IMR-90 (cell line): ENCODE measurements around the gene DPEP1. TPM values are rescaled to one million over a fixed set of nuclear protein-coding genes. Genes with fewer than 3 reads are reported as not detected.

Source experiments
- ATAC-seq: fragments of 200-7000 bp; cut with Tn5 transposase; 2 replicates; pipeline ENCODE4 v1.9.1; 2020; ENCODE audit warnings: low read depth, mild to moderate bottlenecking, moderate library complexity
- BruUV-seq: library from RNA; stranded (reverse); fragments of 400-500 nt; replicated peaks from 2 replicates; lab custom pipeline; 2021; lab: Mats Ljungman, UMichigan
- CTCF ChIA-PET: fragments of 300-600 bp; formaldehyde crosslinking; extraction: SDS; loops from one replicate; lab custom pipeline; 2021; ENCODE audit warnings: antibody characterized with exemption; lab: Yijun Ruan, JAX
- POLR2A ChIA-PET: fragments of 300-600 bp; sonication (Branson Sonifier 250); formaldehyde crosslinking; loops from one replicate; lab custom pipeline; 2022; ENCODE audit warnings: antibody characterized with exemption; ENCODE audit not compliant: unreplicated experiment; lab: Charles Lee
- DNase-seq: peaks from one replicate; pipeline ENCODE4 v3.0.0; 2013
- H2AFZ ChIP-seq: replicated peaks from 2 replicates; pipeline ENCODE3; 2013; ENCODE audit warnings: low read length, mild to moderate bottlenecking; ENCODE audit not compliant: poor library complexity
- H2AK5ac ChIP-seq: 2 replicates; pipeline ENCODE4 v1.6.1; 2013; ENCODE audit warnings: low read depth, low read length, inconsistent platforms
- H2AK9ac ChIP-seq: replicated peaks from 2 replicates; pipeline ENCODE3; 2013; ENCODE audit warnings: mild to moderate bottlenecking, low read depth, low read length, moderate library complexity; ENCODE audit not compliant: poor library complexity
- H2BK120ac ChIP-seq: 2 replicates; pipeline ENCODE4 v1.6.1; 2013; ENCODE audit warnings: low read depth, low read length, inconsistent platforms
- H2BK15ac ChIP-seq: 3 replicates; pipeline ENCODE4 v1.6.1; 2013; ENCODE audit warnings: low read depth, low read length, inconsistent platforms
- H2BK20ac ChIP-seq: 2 replicates; pipeline ENCODE4 v1.6.1; 2013; ENCODE audit warnings: low read depth, mild to moderate bottlenecking, inconsistent platforms, low read length, moderate library complexity
- H2BK5ac ChIP-seq: 2 replicates; pipeline ENCODE4 v1.6.1; 2013; ENCODE audit warnings: mild to moderate bottlenecking, low read depth, low read length, inconsistent platforms; ENCODE audit not compliant: poor library complexity, severe bottlenecking
- H3K14ac ChIP-seq: replicated peaks from 2 replicates; pipeline ENCODE4 v1.6.1; 2013; ENCODE audit warnings: low read depth, low read length, inconsistent platforms
- H3K18ac ChIP-seq: 2 replicates; pipeline ENCODE4 v1.6.1; 2013; ENCODE audit warnings: low read depth, low read length, control low read depth
- H3K23ac ChIP-seq: 2 replicates; pipeline ENCODE4 v1.6.1; 2013; ENCODE audit warnings: low read depth, low read length, inconsistent platforms
- H3K27ac ChIP-seq: 2 replicates; pipeline ENCODE4 v1.5.1; 2013; ENCODE audit warnings: mild to moderate bottlenecking, control low read depth, low read length; ENCODE audit not compliant: insufficient read depth
- H3K27me3 ChIP-seq: 2 replicates; pipeline ENCODE4 v1.6.1; 2013; ENCODE audit warnings: low read length; ENCODE audit not compliant: control insufficient read depth, insufficient read depth
- H3K36me3 ChIP-seq: 2 replicates; pipeline ENCODE4 v1.6.1; 2013; ENCODE audit warnings: low read length, mixed read lengths; ENCODE audit not compliant: control insufficient read depth, insufficient read depth
- H3K4ac ChIP-seq: 2 replicates; pipeline ENCODE4 v1.6.1; 2013; ENCODE audit warnings: low read depth, low read length, inconsistent platforms
- H3K4me1 ChIP-seq: 2 replicates; pipeline ENCODE4 v1.6.1; 2013; ENCODE audit warnings: low read length, mixed read lengths; ENCODE audit not compliant: control insufficient read depth, insufficient read depth
- H3K4me2 ChIP-seq: 2 replicates; pipeline ENCODE4 v1.6.1; 2013; ENCODE audit warnings: low read depth, mild to moderate bottlenecking, control low read depth, low read length, moderate library complexity
- H3K4me3 ChIP-seq: 2 replicates; pipeline ENCODE4 v1.5.1; 2013; ENCODE audit warnings: low read depth, mild to moderate bottlenecking, control low read depth, low read length, moderate library complexity; ENCODE audit not compliant: insufficient read depth
- H3K56ac ChIP-seq: 2 replicates; pipeline ENCODE4 v1.6.1; 2013; ENCODE audit warnings: low read length, inconsistent platforms; ENCODE audit not compliant: insufficient read depth; ENCODE audit errors: extremely low read depth
- H3K79me1 ChIP-seq, 2 experiments: 2 replicates each; pipeline ENCODE4 v1.6.1; 2013; ENCODE audit warnings: low read length in 2 of 2, inconsistent platforms in 1 of 2, low read depth in 1 of 2
- H3K9ac ChIP-seq: 2 replicates; pipeline ENCODE4 v1.6.1; 2013; ENCODE audit warnings: low read depth, low read length, control low read depth
- H3K9me1 ChIP-seq: 2 replicates; pipeline ENCODE4 v1.6.1; 2013; ENCODE audit warnings: low read length, inconsistent platforms; ENCODE audit not compliant: insufficient read depth
- H3K9me3 ChIP-seq: 2 replicates; pipeline ENCODE4 v1.6.1; 2013; ENCODE audit warnings: low read length; ENCODE audit not compliant: control insufficient read depth, insufficient read depth
- H4K20me1 ChIP-seq: 2 replicates; pipeline ENCODE4 v1.6.1; 2013; ENCODE audit warnings: low read length, inconsistent platforms; ENCODE audit not compliant: insufficient read depth
- H4K5ac ChIP-seq: 2 replicates; pipeline ENCODE4 v1.6.1; 2013; ENCODE audit warnings: mild to moderate bottlenecking, low read depth, low read length, control low read depth
- H4K8ac ChIP-seq, 2 experiments: 2 replicates each; pipeline ENCODE4 v1.6.1; 2013; ENCODE audit warnings: low read depth in 2 of 2, low read length in 2 of 2, control low read depth in 1 of 2, inconsistent platforms in 1 of 2
- H4K91ac ChIP-seq: 2 replicates; pipeline ENCODE4 v1.6.1; 2013; ENCODE audit warnings: low read depth, low read length, inconsistent platforms; ENCODE audit not compliant: insufficient read depth
- BHLHE40 ChIP-seq: fragments of 150-350 bp; IDR thresholded peaks from 2 replicates; pipeline ENCODE4 v1.6.1; 2016; ENCODE audit warnings: mild to moderate bottlenecking, low read depth, low read length
- FOS ChIP-seq: fragments of 150-350 bp; IDR thresholded peaks from 2 replicates; pipeline ENCODE4 v1.6.1; 2016; ENCODE audit warnings: low read depth, low read length
- MAFK ChIP-seq: IDR thresholded peaks from 2 replicates; pipeline ENCODE4 v1.6.1; 2012; ENCODE audit warnings: low read depth, low read length, improper control_type of control experiment
- MAZ ChIP-seq: IDR thresholded peaks from 2 replicates; pipeline ENCODE4 v1.6.1; 2012; ENCODE audit warnings: low read depth, mild to moderate bottlenecking, low read length, improper control_type of control experiment, moderate library complexity, borderline replicate concordance
- MXI1 ChIP-seq: IDR thresholded peaks from 2 replicates; pipeline ENCODE4 v1.6.1; 2012; ENCODE audit warnings: low read depth, mild to moderate bottlenecking, low read length, moderate library complexity, borderline replicate concordance
- POLR2A ChIP-seq: IDR thresholded peaks from 2 replicates; pipeline ENCODE4 v1.6.1; 2012; ENCODE audit warnings: mild to moderate bottlenecking, low read depth, low read length
- RAD21 ChIP-seq: IDR thresholded peaks from 2 replicates; pipeline ENCODE4 v1.6.1; 2012; ENCODE audit warnings: low read length, improper control_type of control experiment
- SMC3 ChIP-seq: fragments of 150-350 bp; IDR thresholded peaks from 2 replicates; pipeline ENCODE4 v1.6.1; 2016; ENCODE audit warnings: low read depth, mild to moderate bottlenecking, antibody characterized with exemption, low read length, moderate library complexity
- WGBS, 2 experiments: methylation state at CpG; one replicate each; pipeline versions ENCODE4 v1.1.5 to v1.1.7; 2013; ENCODE audit warnings: missing lambda C conversion rate in 2 of 2; ENCODE audit not compliant: insufficient read length in 1 of 2; ENCODE audit errors: extremely low coverage in 2 of 2; 5-methylcytosine and 5-hydroxymethylcytosine counted together
- dilution Hi-C: fragments of 300-500 bp; cut with HindIII; formaldehyde crosslinking; loops from one replicate; pipeline ENCODE4 v1.14.3; 2018; ENCODE audit warnings: low sequenced_read_pairs; ENCODE audit not compliant: unreplicated experiment
- in situ Hi-C: fragments of 300-500 bp; cut with MboI; formaldehyde crosslinking; loops from 3 replicates; pipeline ENCODE4 v1.14.3; 2019; ENCODE audit warnings: low sequenced_read_pairs, inconsistent platforms, mixed read lengths
- intact Hi-C: fragments of 100-400 bp; cut with micrococcal nuclease; formaldehyde crosslinking; loops from 2 replicates; pipeline ENCODE4 v1.10.0; 2022
- polyA plus RNA-seq, 3 experiments: library from polyadenylated mRNA; depleted of rRNA; stranded (reverse); fragments of >200 nt; gene quantifications; 2 replicates each; pipeline ENCODE4 v1.2.3, GENCODE V29; 2012; ENCODE audit warnings: low replicate concordance in 1 of 3
- total RNA-seq: library from RNA; depleted of rRNA; stranded (reverse); fragments of >200 nt; gene quantifications from 2 replicates; pipeline ENCODE4 v1.2.3, GENCODE V29; 2012
- TF ChIP-seq, protein P1 (sequence below): fragments of 150-350 bp; IDR thresholded peaks from 2 replicates; pipeline ENCODE4 v1.6.1; 2017; ENCODE audit warnings: mild to moderate bottlenecking, antibody characterized with exemption, low read length, low read depth

The DPEP1 gene
- total and polyA plus RNA-seq, 2 of the 4 experiments (the other 2 are of a cell fraction), result not detected

DNA sequence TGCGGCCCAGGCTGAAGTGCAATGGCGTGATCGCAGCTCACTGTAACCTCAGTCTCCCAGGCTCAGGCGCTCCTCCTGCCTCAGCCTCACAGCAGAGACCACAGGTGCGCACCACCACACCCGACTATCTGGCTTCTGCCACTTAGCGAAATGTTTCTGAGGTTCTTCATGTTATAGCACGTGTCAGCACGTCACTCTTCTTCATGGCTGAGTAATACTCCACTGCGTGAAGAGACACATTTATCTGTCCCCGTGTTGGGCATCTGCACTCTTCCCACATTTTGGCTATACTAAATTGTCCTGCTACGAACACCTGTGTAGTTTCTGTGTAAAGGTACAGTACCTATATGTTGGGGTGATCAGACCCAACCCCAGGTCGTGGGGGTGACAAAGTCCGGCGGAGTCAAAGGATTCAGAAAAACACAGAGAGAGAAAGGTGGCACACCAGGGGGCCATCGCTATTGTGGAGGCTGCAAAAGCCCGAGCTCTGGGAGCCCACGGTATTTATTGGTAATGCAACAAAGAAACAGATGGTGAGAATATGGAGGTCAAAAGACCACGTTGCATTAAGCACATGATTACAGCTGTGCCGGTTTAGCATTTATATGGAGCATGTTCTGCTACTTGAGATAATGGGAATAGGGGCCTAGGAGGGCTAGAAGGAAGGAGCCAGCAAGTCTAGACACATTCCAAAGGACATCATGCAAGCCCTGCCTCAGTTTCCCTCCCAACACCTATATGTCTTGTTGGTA lies 851 bp upstream of the DPEP1 start:
- H3K36me3 ChIP-seq, result no peaks in the 10 kb centered on the region
- ATAC-seq (no peak), DNase-seq (no peak)
- H3K27me3 ChIP-seq, result peaks cover 2% of the 10 kb centered on the region; the same call in 1 of the 2 replicates
- no peak overlapping the region for H3K4me2 ChIP-seq
- H4K8ac ChIP-seq, result no peak overlapping the region
- TF ChIP-seq SMC3 (no peak), BHLHE40 (no peak), MAZ (no peak), RAD21 (no peak), MXI1 (no peak), FOS (no peak), POLR2A (no peak), MAFK (no peak)
- TF ChIP-seq, protein P1, sequence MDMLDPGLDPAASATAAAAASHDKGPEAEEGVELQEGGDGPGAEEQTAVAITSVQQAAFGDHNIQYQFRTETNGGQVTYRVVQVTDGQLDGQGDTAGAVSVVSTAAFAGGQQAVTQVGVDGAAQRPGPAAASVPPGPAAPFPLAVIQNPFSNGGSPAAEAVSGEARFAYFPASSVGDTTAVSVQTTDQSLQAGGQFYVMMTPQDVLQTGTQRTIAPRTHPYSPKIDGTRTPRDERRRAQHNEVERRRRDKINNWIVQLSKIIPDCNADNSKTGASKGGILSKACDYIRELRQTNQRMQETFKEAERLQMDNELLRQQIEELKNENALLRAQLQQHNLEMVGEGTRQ, result no peak
- no peak overlapping the region for H3K4ac ChIP-seq
- no peak overlapping the region for H2AK5ac ChIP-seq
- H2BK15ac ChIP-seq, result no peak overlapping the region
- peaks cover 6% of the 10 kb centered on the region; the same call in 1 of the 2 replicates for H4K20me1 ChIP-seq
- ChIA-PET POLR2A (no interaction called here), CTCF (no interaction called here)
- intact Hi-C loops, result no loop called here
- H2AK9ac ChIP-seq, result no peak overlapping the region
- H3K56ac ChIP-seq, result no peak overlapping the region
- no peaks in the 10 kb centered on the region for H3K79me1 ChIP-seq
- in situ Hi-C loops, result no loop called here
- no peak overlapping the region for H4K91ac ChIP-seq
- H2AFZ ChIP-seq, result no peak overlapping the region
- no peaks in the 10 kb centered on the region for H3K4me1 ChIP-seq
- no peak overlapping the region for H2BK120ac ChIP-seq
- BruUV-seq, result no TSS peak
- H2BK5ac ChIP-seq, result no peak overlapping the region
- H3K27ac ChIP-seq, result no peak overlapping the region
- dilution Hi-C loops, result no loop called here
- no peaks in the 10 kb centered on the region for H3K9me3 ChIP-seq
- no peak overlapping the region for H3K18ac ChIP-seq
- no peak overlapping the region for H3K23ac ChIP-seq
- H3K14ac ChIP-seq, result no peak overlapping the region
- no peak overlapping the region for H4K5ac ChIP-seq
- no peak overlapping the region for H3K4me3 ChIP-seq
- H3K9ac ChIP-seq, result no peak overlapping the region
- WGBS, 2 experiments, result 80% methylated on average over 13 of the region's 20 CpGs; no CpG with 5 or more reads in 1 of the 2 experiments
- H3K9me1 ChIP-seq, result 0 out of 2 replicates have a peak, but pooled peaks cover 3% of the 10 kb centered on the region
- no peak overlapping the region for H2BK20ac ChIP-seq
